RWPE2 (cell line): ENCODE results near the gene EXOSC2.

Source experiments
- ATAC-seq: fragments of 200-7000 bp; cut with Tn5 transposase; 3 replicates; pipeline ENCODE4 v1.9.1; 2021; ENCODE audit warnings: low read depth
- DNase-seq: peaks from one replicate; pipeline ENCODE4 v3.0.0-alpha.2; 2020; ENCODE audit warnings: low spot score
- H3K27ac ChIP-seq: fragments of 450-650 bp; 2 replicates; pipeline ENCODE4 v1.5.1; 2017; ENCODE audit warnings: mild to moderate bottlenecking; ENCODE audit not compliant: poor library complexity, severe bottlenecking
- H3K27me3 ChIP-seq: fragments of 250-450 bp; sonication (Bioruptor Pico); 2 replicates; pipeline ENCODE4 v1.5.1; 2021; ENCODE audit warnings: mild to moderate bottlenecking, moderate library complexity; ENCODE audit not compliant: insufficient read depth, poor library complexity, severe bottlenecking
- H3K36me3 ChIP-seq: fragments of 250-450 bp; sonication (Bioruptor Pico); 2 replicates; pipeline ENCODE4 v1.5.1; 2020; ENCODE audit warnings: low read depth, mild to moderate bottlenecking, moderate library complexity
- H3K4me1 ChIP-seq: fragments of 250-450 bp; sonication (Bioruptor Pico); 2 replicates; pipeline ENCODE4 v1.5.1; 2021; ENCODE audit warnings: mild to moderate bottlenecking, moderate library complexity; ENCODE audit not compliant: insufficient read depth, poor library complexity, severe bottlenecking
- H3K4me3 ChIP-seq: fragments of 250-450 bp; sonication (Bioruptor Pico); 2 replicates; pipeline ENCODE4 v1.5.1; 2021; ENCODE audit warnings: mild to moderate bottlenecking, moderate library complexity; ENCODE audit not compliant: severe bottlenecking
- H3K9me3 ChIP-seq: fragments of 250-450 bp; sonication (Bioruptor Pico); 2 replicates; pipeline ENCODE4 v1.5.1; 2021; ENCODE audit warnings: mild to moderate bottlenecking, moderate library complexity; ENCODE audit not compliant: severe bottlenecking
- CTCF ChIP-seq: fragments of 450-650 bp; IDR thresholded peaks from one replicate; pipeline ENCODE4 v1.5.1; 2017; ENCODE audit warnings: mild to moderate bottlenecking, moderate library complexity; ENCODE audit not compliant: poor library complexity, severe bottlenecking

Gene EXOSC2

GRCh38 chr9:130746434-130747212 is 53.0 kb downstream of the EXOSC2 start:
- Histone ChIP-seq H3K36me3 (no peaks in the 10 kb centered on the region), H3K27me3 (no peaks in the 10 kb centered on the region), H3K4me1 (peaks cover 7% of the 10 kb centered on the region), H3K4me3 (no peak overlapping the region), H3K9me3 (peaks cover 15% of the 10 kb centered on the region), H3K27ac (no peak overlapping the region)
- no peak for ATAC-seq
- TF ChIP-seq CTCF: no peak
- no peak for DNase-seq

GRCh38 chr9:130751631-130752355 is 58.2 kb downstream of the EXOSC2 start:
- DNase-seq (no peak), ATAC-seq (no peak)
- no peak for TF ChIP-seq CTCF
- no peaks in the 10 kb centered on the region for H3K27me3 ChIP-seq
- H3K36me3 ChIP-seq: no peaks in the 10 kb centered on the region
- no peaks in the 10 kb centered on the region for H3K4me1 ChIP-seq
- H3K27ac ChIP-seq: no peak overlapping the region
- peaks cover 13% of the 10 kb centered on the region for H3K9me3 ChIP-seq
- no peak overlapping the region for H3K4me3 ChIP-seq
